ENCODE results near the gene COX11.

COX11 gene

GRCh38 chr17:54968262-54968987 lies at the start of gene COX11, which contains the start of gene STXBP4:
COX11 (minus strand) TSS chr17:54968654; CDS start chr17:54968646, 8 bp downstream.
STXBP4 (plus strand) TSS chr17:54968765; CDS start chr17:54986220, 17,455 bp downstream.
- peak; percentile 92 for DNase-seq (ENCODE audit: low read depth)

GRCh38 chr17:55005520-55005919 lies 37.1 kb upstream of the COX11 start:
- DNase-seq (ENCODE audit: low read depth), result no peak

- DNase-seq (ENCODE audit: low read depth), result no peak
These were observed 36.0 kb upstream of the COX11 start for GRCh38 chr17:55004484-55004883.

- no peak for DNase-seq (ENCODE audit: low read depth)
These were observed 34.0 kb upstream of the COX11 start for GRCh38 chr17:55002458-55002857.

GRCh38 chr17:54996441-54996840 lies 28.0 kb upstream of the COX11 start:
- DNase-seq (ENCODE audit: low read depth), result no peak

GRCh38 chr17:54992797-54993639 lies 24.6 kb upstream of the COX11 start:
- DNase-seq (ENCODE audit: low read depth), result no peak

GRCh38 chr17:54991567-54991966 lies 23.1 kb upstream of the COX11 start:
- no peak for DNase-seq (ENCODE audit: low read depth)

- DNase-seq (ENCODE audit: low read depth), result no peak
These were observed 21.7 kb upstream of the COX11 start for GRCh38 chr17:54990118-54990517.

GRCh38 chr17:54985476-54985875 lies 17.0 kb upstream of the COX11 start:
- no peak for DNase-seq (ENCODE audit: low read depth)

GRCh38 chr17:54983260-54983659 lies 14.8 kb upstream of the COX11 start:
- no peak for DNase-seq (ENCODE audit: low read depth)

- no peak for DNase-seq (ENCODE audit: low read depth)
These were observed 13.9 kb upstream of the COX11 start for GRCh38 chr17:54982399-54982798.

- DNase-seq (ENCODE audit: low read depth), result no peak
These were observed 11.9 kb upstream of the COX11 start for GRCh38 chr17:54980375-54980774.

GRCh38 chr17:54979657-54980056 lies 11.2 kb upstream of the COX11 start:
- DNase-seq (ENCODE audit: low read depth), result no peak

GRCh38 chr17:54977744-54978143 lies 9.3 kb upstream of the COX11 start:
- DNase-seq (ENCODE audit: low read depth), result no peak

- no peak for DNase-seq (ENCODE audit: low read depth)
These were observed 7.9 kb upstream of the COX11 start for GRCh38 chr17:54976316-54976715.

GRCh38 chr17:54974759-54975158 lies 6.3 kb upstream of the COX11 start:
- DNase-seq (ENCODE audit: low read depth), result no peak

- DNase-seq (ENCODE audit: low read depth), result no peak
These were observed 4.1 kb upstream of the COX11 start for GRCh38 chr17:54972406-54973138.

GRCh38 chr17:54971901-54972300 lies 3.4 kb upstream of the COX11 start:
- DNase-seq (ENCODE audit: low read depth), result no peak

GRCh38 chr17:54971147-54971546 lies 2.7 kb upstream of the COX11 start:
- DNase-seq (ENCODE audit: low read depth), result no peak

- DNase-seq (ENCODE audit: low read depth), result no peak
These were observed 1.5 kb upstream of the COX11 start for GRCh38 chr17:54969658-54970572.

GRCh38 chr17:54968988-54969332 lies 506 bp upstream of the COX11 start:
- DNase-seq (ENCODE audit: low read depth), result no peak
